H9 (cell line): ENCODE measurements around the gene NAPSA. TPM values are rescaled to one million over a fixed set of nuclear protein-coding genes. Genes with fewer than 3 reads are reported as not detected.

Experiments used
- DNase-seq: peaks from one replicate; pipeline ENCODE4 v3.0.0-alpha.2; 2017
- H2AFZ ChIP-seq: one replicate; pipeline ENCODE4 v1.6.1; 2013; ENCODE audit warnings: mild to moderate bottlenecking, low read length, control low read depth, moderate library complexity
- H2AK5ac ChIP-seq: 2 replicates; pipeline ENCODE4 v1.6.1; 2013; ENCODE audit warnings: low read length, control low read depth, mixed read lengths; ENCODE audit not compliant: insufficient read length
- H2BK120ac ChIP-seq: one replicate; pipeline ENCODE4 v1.6.1; 2013; ENCODE audit warnings: low read depth, mild to moderate bottlenecking, low read length, control low read depth, inconsistent platforms; ENCODE audit not compliant: poor library complexity, severe bottlenecking
- H2BK12ac ChIP-seq: 2 replicates; pipeline ENCODE4 v1.6.1; 2013; ENCODE audit warnings: low read length, control low read depth, mixed read lengths, low read depth; ENCODE audit not compliant: insufficient read length
- H2BK15ac ChIP-seq: 2 replicates; pipeline ENCODE4 v1.6.1; 2013; ENCODE audit warnings: low read depth, low read length, control low read depth
- H2BK20ac ChIP-seq: one replicate; pipeline ENCODE4 v1.6.1; 2013; ENCODE audit warnings: low read depth, mild to moderate bottlenecking, low read length, control low read depth, inconsistent platforms; ENCODE audit not compliant: poor library complexity, severe bottlenecking
- H2BK5ac ChIP-seq: 2 replicates; pipeline ENCODE4 v1.6.1; 2013; ENCODE audit warnings: low read length, control low read depth, mixed read lengths; ENCODE audit not compliant: insufficient read length
- H3K14ac ChIP-seq: 2 replicates; pipeline ENCODE4 v1.6.1; 2013; ENCODE audit warnings: low read length, control low read depth; ENCODE audit not compliant: insufficient read depth
- H3K18ac ChIP-seq: 2 replicates; pipeline ENCODE4 v1.6.1; 2013; ENCODE audit warnings: low read depth, mild to moderate bottlenecking, mixed read lengths, low read length, control low read depth; ENCODE audit not compliant: insufficient read length
- H3K23ac ChIP-seq: 2 replicates; pipeline ENCODE4 v1.6.1; 2013; ENCODE audit warnings: low read length, control low read depth, mixed read lengths, low read depth; ENCODE audit not compliant: insufficient read length
- H3K23me2 ChIP-seq: 2 replicates; pipeline ENCODE4 v1.6.1; 2013; ENCODE audit warnings: low read depth, mild to moderate bottlenecking, mixed read lengths, low read length, control low read depth; ENCODE audit not compliant: insufficient read length, poor library complexity, severe bottlenecking
- H3K27ac ChIP-seq: 2 replicates; pipeline ENCODE4 v1.5.1; 2013; ENCODE audit warnings: low read length, control low read depth, mixed read lengths, low read depth; ENCODE audit not compliant: insufficient read length
- H3K27me3 ChIP-seq: 2 replicates; pipeline ENCODE4 v1.6.1; 2013; ENCODE audit warnings: low read length, control low read depth, inconsistent platforms; ENCODE audit not compliant: insufficient read depth
- H3K4ac ChIP-seq: 2 replicates; pipeline ENCODE4 v1.6.1; 2013; ENCODE audit warnings: low read depth, mild to moderate bottlenecking, control low read depth, inconsistent platforms, low read length, moderate library complexity
- H3K4me1 ChIP-seq: 2 replicates; pipeline ENCODE4 v1.6.1; 2013; ENCODE audit warnings: low read length, control low read depth, inconsistent platforms; ENCODE audit not compliant: insufficient read depth
- H3K4me2 ChIP-seq: 2 replicates; pipeline ENCODE4 v1.6.1; 2013; ENCODE audit warnings: low read length, control low read depth, mixed read lengths; ENCODE audit not compliant: insufficient read length, insufficient read depth
- H3K56ac ChIP-seq: 2 replicates; pipeline ENCODE4 v1.6.1; 2013; ENCODE audit warnings: low read depth, mild to moderate bottlenecking, mixed read lengths, low read length, control low read depth; ENCODE audit not compliant: insufficient read length
- H3K79me1 ChIP-seq: 2 replicates; pipeline ENCODE4 v1.6.1; 2013; ENCODE audit warnings: low read depth, mild to moderate bottlenecking, moderate library complexity, low read length, control low read depth, inconsistent platforms; ENCODE audit not compliant: insufficient read depth, poor library complexity, severe bottlenecking
- H3K79me2 ChIP-seq: 2 replicates; pipeline ENCODE4 v1.6.1; 2013; ENCODE audit warnings: low read length, control low read depth, inconsistent platforms; ENCODE audit not compliant: insufficient read depth
- H3K9ac ChIP-seq: 2 replicates; pipeline ENCODE4 v1.6.1; 2013; ENCODE audit warnings: low read length, control low read depth, mixed read lengths; ENCODE audit not compliant: insufficient read length; ENCODE audit errors: extremely low read depth
- H3K9me3 ChIP-seq: one replicate; pipeline ENCODE4 v1.6.1; 2013; ENCODE audit warnings: low read depth, low read length, inconsistent platforms; ENCODE audit not compliant: control insufficient read depth
- H3T11ph ChIP-seq: one replicate; pipeline ENCODE4 v1.6.1; 2013; ENCODE audit warnings: mild to moderate bottlenecking, low read length, control low read depth, inconsistent platforms
- H4K20me1 ChIP-seq: one replicate; pipeline ENCODE4 v1.6.1; 2013; ENCODE audit not compliant: control insufficient read depth, insufficient read length, insufficient read depth
- H4K5ac ChIP-seq: 2 replicates; pipeline ENCODE4 v1.6.1; 2013; ENCODE audit warnings: low read depth, mild to moderate bottlenecking, mixed read lengths, low read length, control low read depth; ENCODE audit not compliant: insufficient read length
- H4K8ac ChIP-seq: replicated peaks from 2 replicates; pipeline ENCODE4 v1.6.1; 2013; ENCODE audit warnings: low read length, control low read depth, mixed read lengths, low read depth; ENCODE audit not compliant: insufficient read length
- H4K91ac ChIP-seq: 2 replicates; pipeline ENCODE4 v1.6.1; 2013; ENCODE audit warnings: low read depth, mild to moderate bottlenecking, moderate library complexity, mixed read lengths, low read length, control low read depth; ENCODE audit not compliant: insufficient read length
- H3K27ac Mint-ChIP-seq, 3 experiments: 2 replicates in 2 of 3; 3 replicates in 1 of 3; pipeline ENCODE4 v1.8.0; 2020 to 2021; ENCODE audit warnings: mixed read lengths in 3 of 3, mild to moderate bottlenecking in 1 of 3, moderate library complexity in 1 of 3
- H3K27me3 Mint-ChIP-seq: 2 replicates; pipeline ENCODE4 v1.8.0; 2021; ENCODE audit warnings: low read depth, mild to moderate bottlenecking, moderate library complexity, mixed read lengths
- H3K36me3 Mint-ChIP-seq, 3 experiments: 2 replicates in 2 of 3; 3 replicates in 1 of 3; pipeline ENCODE4 v1.8.0; 2020 to 2021; ENCODE audit warnings: low read depth in 3 of 3, mixed read lengths in 3 of 3; ENCODE audit not compliant: insufficient read depth in 1 of 3
- H3K4me1 Mint-ChIP-seq, 2 experiments: 2 replicates each; pipeline ENCODE4 v1.8.0; 2020; ENCODE audit warnings: mixed read lengths in 2 of 2
- H3K4me3 Mint-ChIP-seq, 2 experiments: 2 replicates in 1 of 2; 3 replicates in 1 of 2; pipeline ENCODE4 v1.8.0; 2020 to 2021; ENCODE audit warnings: mild to moderate bottlenecking in 2 of 2, mixed read lengths in 2 of 2, moderate library complexity in 1 of 2
- H3K9me3 Mint-ChIP-seq, 2 experiments: 2 replicates in 1 of 2; 3 replicates in 1 of 2; pipeline ENCODE4 v1.8.0; 2020; ENCODE audit warnings: mild to moderate bottlenecking in 2 of 2, mixed read lengths in 2 of 2, moderate library complexity in 1 of 2
- WGBS: extraction: QIAGEN DNeasy Blood & Tissue Kit; methylation state at CpG from one replicate; pipeline ENCODE4 v1.1.7; 2013; ENCODE audit warnings: missing lambda C conversion rate, low lambda C conversion rate, mixed read lengths; ENCODE audit not compliant: insufficient read length; ENCODE audit errors: extremely low coverage; 5-methylcytosine and 5-hydroxymethylcytosine counted together
- total RNA-seq: library from RNA; stranded (reverse); gene quantifications from 2 replicates; pipeline ENCODE4 v1.2.1, GENCODE V29; 2021
- TF ChIP-seq, protein P1 (sequence below): fragments of 200-600 bp; sonication (generic); conservative IDR thresholded peaks from 3 replicates; pipeline ENCODE4 v1.8.0; 2021; ENCODE audit warnings: antibody characterized with exemption, mild to moderate bottlenecking

Gene NAPSA
- total RNA-seq, 1 experiment from 2014 or later, result 0.44 TPM

DNA sequence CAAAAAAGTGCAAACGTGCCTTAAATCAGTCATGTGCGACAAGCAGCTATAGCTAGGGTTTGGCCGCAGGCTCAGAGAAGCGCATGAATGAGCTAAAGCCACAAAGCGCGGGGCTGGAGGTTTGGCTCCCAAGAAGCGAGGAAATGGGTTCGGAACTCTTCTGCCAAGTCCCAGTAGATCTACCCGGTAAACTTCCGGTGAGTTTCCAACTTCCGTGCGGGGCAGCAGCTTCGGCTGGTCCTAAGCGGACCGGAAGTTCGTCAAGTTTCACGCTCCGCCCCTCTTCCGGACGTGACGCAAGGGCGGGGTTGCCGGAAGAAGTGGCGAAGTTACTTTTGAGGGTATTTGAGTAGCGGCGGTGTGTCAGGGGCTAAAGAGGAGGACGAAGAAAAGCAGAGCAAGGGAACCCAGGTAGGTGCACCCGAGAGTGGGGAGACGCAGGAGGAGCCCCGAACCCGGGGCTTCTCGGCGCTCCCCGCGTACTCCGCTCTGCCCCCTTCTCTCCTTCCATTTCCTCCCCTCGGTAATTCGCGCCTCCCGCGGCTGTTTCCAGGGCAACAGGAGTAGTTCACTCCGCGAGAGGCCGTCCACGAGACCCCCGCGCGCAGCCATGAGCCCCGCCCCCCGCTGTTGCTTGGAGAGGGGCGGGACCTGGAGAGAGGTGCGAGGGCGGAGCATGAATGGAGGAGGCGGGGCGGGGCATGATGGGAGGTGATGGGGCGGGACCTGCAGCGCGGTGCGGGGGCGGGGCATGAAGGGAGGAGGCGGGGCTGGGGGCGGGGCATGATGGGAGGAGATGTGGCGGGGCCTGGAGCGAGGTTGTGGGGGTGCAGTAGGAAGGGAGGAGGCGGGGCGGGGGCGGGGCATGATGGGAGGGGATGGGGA, 11.0 kb upstream of the NAPSA start, which contains the start of gene NR1H2:
NR1H2 (plus strand) TSS at position 292 of the 885 bp plus-strand sequence. CDS start 1,149 bp downstream, outside the sequence.
- Mint-ChIP-seq H3K4me1 (peaks cover 0 to 10% of the 10 kb centered on the region in 2 experiments; a peak in 2 of 4 replicates), H3K9me3 (peaks cover 0 to 4% of the 10 kb centered on the region in 2 experiments; a peak in 1 of 5 replicates), H3K36me3 (peaks cover 24 to 40% (median 38%) of the 10 kb centered on the region in 3 experiments; a peak in 6 of 7 replicates), H3K27me3 (peaks cover 4% of the 10 kb centered on the region; the same call in 1 of the 2 replicates), H3K27ac (peak within 1 kb of the TSS; percentile 97 to 100 (median 100)), H3K4me3 (peak within 1 kb of the TSS; percentile 96 to 98)
- H3K4me1 ChIP-seq, result no peaks in the 10 kb centered on the region
- no peak within 1 kb of the TSS for H4K8ac ChIP-seq
- H3K23ac ChIP-seq, result no peak within 1 kb of the TSS
- H3K4me2 ChIP-seq, result peak within 1 kb of the TSS; percentile 46
- H2BK12ac ChIP-seq, result no peak within 1 kb of the TSS
- WGBS, result no CpG with 5 or more reads among the region's 67 CpGs
- TF ChIP-seq, protein P1, sequence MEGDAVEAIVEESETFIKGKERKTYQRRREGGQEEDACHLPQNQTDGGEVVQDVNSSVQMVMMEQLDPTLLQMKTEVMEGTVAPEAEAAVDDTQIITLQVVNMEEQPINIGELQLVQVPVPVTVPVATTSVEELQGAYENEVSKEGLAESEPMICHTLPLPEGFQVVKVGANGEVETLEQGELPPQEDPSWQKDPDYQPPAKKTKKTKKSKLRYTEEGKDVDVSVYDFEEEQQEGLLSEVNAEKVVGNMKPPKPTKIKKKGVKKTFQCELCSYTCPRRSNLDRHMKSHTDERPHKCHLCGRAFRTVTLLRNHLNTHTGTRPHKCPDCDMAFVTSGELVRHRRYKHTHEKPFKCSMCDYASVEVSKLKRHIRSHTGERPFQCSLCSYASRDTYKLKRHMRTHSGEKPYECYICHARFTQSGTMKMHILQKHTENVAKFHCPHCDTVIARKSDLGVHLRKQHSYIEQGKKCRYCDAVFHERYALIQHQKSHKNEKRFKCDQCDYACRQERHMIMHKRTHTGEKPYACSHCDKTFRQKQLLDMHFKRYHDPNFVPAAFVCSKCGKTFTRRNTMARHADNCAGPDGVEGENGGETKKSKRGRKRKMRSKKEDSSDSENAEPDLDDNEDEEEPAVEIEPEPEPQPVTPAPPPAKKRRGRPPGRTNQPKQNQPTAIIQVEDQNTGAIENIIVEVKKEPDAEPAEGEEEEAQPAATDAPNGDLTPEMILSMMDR, result no peak
- DNase-seq, result peak; percentile 97
- no peaks in the 10 kb centered on the region for H3K27me3 ChIP-seq
- H3K18ac ChIP-seq, result peak within 1 kb of the TSS; percentile 76
- peak within 1 kb of the TSS; percentile 30 for H3T11ph ChIP-seq
- no peaks in the 10 kb centered on the region for H3K23me2 ChIP-seq
- peak within 1 kb of the TSS; percentile 71; the same call in 1 of the 2 replicates for H3K14ac ChIP-seq
- H3K79me2 ChIP-seq, result no peaks in the 10 kb centered on the region
- peak within 1 kb of the TSS; percentile 98 for H2BK120ac ChIP-seq
- H4K20me1 ChIP-seq, result no peaks in the 10 kb centered on the region
- H3K9me3 ChIP-seq, result no peaks in the 10 kb centered on the region
- H3K4ac ChIP-seq, result no peak within 1 kb of the TSS; the same call in 1 of the 2 replicates
- no peak within 1 kb of the TSS for H2BK5ac ChIP-seq
- peak within 1 kb of the TSS; percentile 53 for H2AFZ ChIP-seq
- no peak within 1 kb of the TSS for H2AK5ac ChIP-seq
- no peak within 1 kb of the TSS for H2BK20ac ChIP-seq
- H3K79me1 ChIP-seq, result no peaks in the 10 kb centered on the region
- H4K91ac ChIP-seq, result no peak within 1 kb of the TSS
- no peak within 1 kb of the TSS for H2BK15ac ChIP-seq
- peak within 1 kb of the TSS; percentile 50 for H3K9ac ChIP-seq
- no peak within 1 kb of the TSS for H3K27ac ChIP-seq
- H3K56ac ChIP-seq, result no peak within 1 kb of the TSS
- no peak within 1 kb of the TSS for H4K5ac ChIP-seq
